DOHH2 (cell line): ENCODE measurements around the gene PML.
"Not testable (repeated sequence)": the region's sequence is repeated elsewhere in the genome, so short reads cannot be mapped to it uniquely, and the experiment has no call there.

Source experiments
- CTCF ChIP-seq: fragments of 200-600 bp; sonication (generic); IDR thresholded peaks from one replicate; pipeline ENCODE4 v1.5.1; 2014; ENCODE audit warnings: antibody characterized with exemption, mild to moderate bottlenecking, low read depth, low read length; ENCODE audit not compliant: poor library complexity, severe bottlenecking
- EZH2phosphoT487 ChIP-seq: fragments of 200-600 bp; sonication (generic); IDR thresholded peaks from 2 replicates; pipeline ENCODE4 v1.6.1; 2017; ENCODE audit warnings: borderline replicate concordance, mild to moderate bottlenecking, antibody characterized with exemption, low read length, moderate library complexity, mixed read lengths

GRCh38 chr15:74052271-74053260, 58.0 kb downstream of the PML start:
- TF ChIP-seq CTCF, EZH2phosphoT487: not testable (repeated sequence)
